GM19438 (cell line): Measurements from ENCODE around the gene FIGNL2.

ENCODE experiments used
- ATAC-seq: cut with Tn5 transposase; IDR thresholded peaks from one replicate; pipeline ENCODE4 v1.9.1; 2021; ENCODE audit warnings: low read depth; ENCODE audit not compliant: unreplicated experiment

The FIGNL2 gene

DNA sequence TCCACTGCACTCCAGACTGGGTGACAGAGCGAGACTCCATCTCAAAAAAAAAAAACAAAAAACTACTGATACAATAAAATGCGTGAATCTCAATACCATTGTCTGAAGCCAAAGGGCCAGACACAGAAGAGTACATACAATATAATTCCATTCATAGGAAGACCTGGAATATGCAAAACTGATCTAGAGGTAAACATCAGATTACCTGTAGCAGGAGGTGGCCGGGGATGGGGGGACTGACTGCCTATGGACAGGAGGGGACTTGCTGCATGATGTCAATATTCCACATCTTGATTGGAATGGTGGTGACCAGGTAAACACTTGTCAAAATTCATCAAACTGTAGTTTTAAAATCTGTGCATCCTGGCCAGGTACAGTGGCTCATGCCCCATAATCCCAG is 12.5 kb upstream of the FIGNL2 start:
- ATAC-seq = no peak

DNA sequence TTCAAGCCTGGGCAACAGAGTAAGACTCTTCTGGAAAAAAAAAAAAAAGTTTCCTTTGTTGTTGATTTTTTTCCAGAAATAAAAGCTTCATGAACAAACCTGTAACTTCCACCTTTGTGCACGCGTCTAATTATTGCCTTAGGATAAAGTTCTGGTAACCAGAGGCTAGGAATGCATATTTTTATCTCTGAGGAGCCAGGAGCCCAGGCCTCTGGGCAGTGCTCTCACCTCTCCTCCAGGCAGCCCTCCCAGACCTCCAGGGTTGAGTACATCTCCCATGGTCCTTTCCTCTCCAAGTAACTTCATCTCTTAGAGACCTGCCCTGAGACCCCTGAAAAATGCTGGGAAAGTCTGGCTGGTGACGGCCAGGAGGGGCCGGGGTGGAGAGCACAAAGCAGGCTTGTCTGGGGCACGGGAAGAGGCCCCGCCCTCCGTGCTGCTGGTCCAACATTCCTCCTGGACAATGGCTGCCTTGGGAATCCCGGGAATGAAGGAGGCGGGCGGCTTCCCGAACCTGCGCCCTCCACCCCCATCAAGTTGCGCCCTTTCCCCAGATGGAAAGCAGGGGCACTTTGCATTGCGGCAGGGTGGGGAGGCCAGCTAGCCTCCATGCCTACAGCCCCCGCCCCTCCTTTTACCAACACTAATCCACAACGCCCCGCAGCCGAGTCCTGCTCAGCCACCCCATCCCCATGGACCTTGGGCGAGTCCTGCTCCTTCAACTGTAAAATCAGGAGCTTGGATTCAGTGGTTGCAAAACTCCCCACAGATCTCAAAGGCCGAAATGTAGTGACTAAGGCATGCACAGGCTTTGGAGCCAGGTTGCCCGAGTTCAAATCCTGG is 7.3 kb upstream of the FIGNL2 start:
- no peak for ATAC-seq

DNA sequence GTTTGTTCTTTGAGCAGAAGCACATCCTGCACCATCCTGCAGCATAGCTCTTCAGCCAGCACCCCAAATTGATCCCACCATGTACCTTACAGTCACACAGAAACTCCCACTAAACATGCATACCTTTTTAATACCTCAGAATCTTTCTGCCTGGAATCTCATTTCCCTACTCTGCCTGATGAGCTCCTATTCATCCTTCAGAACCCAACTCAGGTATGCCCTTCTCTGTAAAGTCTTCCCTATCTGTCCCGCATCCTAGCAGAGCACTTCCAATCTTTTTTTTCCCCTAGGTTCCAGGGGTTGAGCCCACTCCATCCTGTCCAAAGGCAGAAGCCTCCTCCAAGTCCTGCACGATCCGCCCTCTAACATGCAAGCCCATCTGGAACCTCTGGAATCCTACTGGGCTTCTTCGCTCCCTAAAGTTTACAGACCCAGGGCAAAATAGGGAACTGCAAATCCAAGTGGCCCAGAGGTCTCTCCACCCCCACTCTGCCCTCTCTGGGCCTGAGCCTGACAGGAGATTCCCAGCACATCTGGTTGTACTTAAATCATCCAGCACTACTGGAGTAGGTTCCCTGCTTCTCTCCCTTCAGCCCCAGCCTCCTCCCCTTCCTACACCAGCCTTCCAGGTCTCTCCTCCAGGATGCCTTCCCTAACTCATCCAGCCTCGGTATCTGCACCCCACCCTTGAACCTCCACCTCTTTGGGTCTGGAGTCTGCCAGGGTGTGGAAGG is 4.1 kb upstream of the FIGNL2 start:
- ATAC-seq = no peak

DNA sequence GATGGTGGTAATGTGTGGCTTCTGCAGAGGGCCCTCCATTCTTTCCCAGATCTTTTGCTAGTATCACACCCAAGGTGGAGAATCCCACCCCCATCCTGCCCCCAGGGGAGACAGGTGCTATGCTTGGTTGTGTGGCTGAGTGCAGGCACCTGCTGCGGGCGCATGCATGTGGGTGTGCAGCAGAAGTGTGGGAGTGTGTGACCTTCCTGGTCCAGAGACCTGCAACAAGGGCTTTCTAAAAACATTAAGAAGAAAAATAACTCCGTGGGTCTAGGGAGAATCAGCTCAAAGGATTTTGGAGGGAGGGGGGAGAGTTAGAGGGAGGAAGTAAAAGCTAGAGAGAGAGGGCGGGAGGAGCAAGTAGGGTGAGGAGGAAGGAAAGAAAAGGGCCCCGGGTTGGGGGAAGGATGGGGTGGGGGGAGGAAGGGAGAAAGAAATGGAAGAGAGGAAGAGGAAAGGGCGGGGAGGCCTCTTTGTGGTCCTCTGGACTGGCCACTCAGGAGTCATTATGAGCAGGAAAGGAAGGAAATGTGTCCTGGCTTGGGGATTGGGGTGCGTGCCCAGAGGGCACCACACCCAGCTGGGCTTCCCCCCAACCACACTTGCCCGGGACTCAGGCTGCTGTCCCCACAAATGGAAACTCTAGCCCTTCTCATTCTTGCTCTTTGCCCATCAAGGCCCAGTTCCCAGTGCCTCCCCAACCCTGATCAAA is 3.1 kb upstream of the FIGNL2 start:
- ATAC-seq = no peak

GRCh38 chr12:51850965-51851299 is 2.4 kb upstream of the FIGNL2 start:
- ATAC-seq = no peak

GRCh38 chr12:51850081-51850964 is 1.8 kb upstream of the FIGNL2 start:
- no peak for ATAC-seq

DNA sequence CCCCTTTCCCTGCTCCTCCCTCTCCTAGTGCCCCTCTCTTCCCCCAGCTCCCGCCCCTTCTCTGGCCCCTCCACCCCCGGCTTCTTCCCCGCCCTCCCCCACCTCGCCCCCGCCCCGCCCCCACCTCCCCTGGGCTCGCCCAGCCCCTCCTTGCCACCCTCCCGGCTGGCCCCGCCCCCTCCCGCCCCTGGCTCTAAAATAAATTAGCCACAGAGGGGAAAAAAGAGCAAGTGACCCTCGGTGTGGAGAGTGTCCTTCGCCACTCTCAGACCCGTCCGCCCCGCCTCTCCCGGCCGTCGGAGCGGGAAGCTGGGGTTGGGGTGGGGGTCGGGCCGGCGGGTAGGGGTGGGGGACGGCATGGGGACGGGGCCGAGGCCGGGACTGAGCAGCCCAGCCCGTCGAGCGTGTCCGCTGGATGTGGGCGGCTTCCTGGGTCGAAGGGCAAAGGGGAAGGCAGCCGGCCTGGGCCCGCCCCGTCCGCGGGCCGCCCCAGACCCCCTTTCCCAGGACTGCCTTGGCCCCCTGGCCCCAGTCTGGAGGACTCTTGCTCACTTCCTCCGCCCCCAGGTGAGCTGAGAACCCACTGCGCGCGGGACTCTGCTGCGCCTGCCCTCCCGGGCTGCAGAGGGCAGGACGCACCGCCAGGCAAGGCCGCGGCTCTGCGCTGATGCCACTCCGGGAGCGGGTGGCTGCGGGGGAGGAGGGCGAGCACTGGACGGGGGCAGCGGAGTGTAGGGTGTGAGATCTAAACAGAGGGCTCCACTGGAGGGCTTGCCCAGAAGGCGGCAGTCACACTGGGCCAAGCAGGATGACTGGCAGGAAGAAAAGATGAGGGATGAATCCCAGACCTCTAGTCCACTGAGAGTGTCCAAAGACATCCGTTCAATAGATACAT is 570 bp upstream of the FIGNL2 start:
- ATAC-seq = no peak

- ATAC-seq = no peak
These were observed 734 bp downstream of the FIGNL2 start for GRCh38 chr12:51847643-51848325.

- no peak for ATAC-seq
These were observed 1.4 kb downstream of the FIGNL2 start for GRCh38 chr12:51846911-51847642.

GRCh38 chr12:51846271-51846691 is 2.2 kb downstream of the FIGNL2 start:
- no peak for ATAC-seq

- ATAC-seq = no peak
These were observed 3.0 kb downstream of the FIGNL2 start for GRCh38 chr12:51845482-51845881.

DNA sequence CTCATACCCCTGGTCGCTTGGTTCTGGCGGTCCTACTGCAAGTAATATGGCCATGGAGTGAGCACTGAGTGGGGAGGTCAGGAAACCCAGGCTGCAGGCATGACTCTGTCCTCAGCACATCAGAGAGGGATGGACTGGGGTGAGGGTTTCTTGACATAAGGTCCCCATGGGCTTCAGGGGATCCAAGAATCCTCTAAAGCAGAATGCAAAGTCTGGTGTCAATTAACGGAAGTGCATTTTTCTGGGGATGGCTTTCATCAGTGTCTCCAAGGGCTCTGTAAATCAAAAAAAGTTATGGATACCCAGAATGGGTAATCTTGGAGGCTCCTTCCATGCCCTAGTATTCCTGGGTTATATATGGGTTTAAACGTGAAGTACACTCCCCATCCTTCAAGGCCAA is 3.7 kb downstream of the FIGNL2 start:
- ATAC-seq = no peak

GRCh38 chr12:51841727-51842126 is 6.8 kb downstream of the FIGNL2 start:
- ATAC-seq = no peak

GRCh38 chr12:51840966-51841365 is 7.6 kb downstream of the FIGNL2 start:
- ATAC-seq = no peak

DNA sequence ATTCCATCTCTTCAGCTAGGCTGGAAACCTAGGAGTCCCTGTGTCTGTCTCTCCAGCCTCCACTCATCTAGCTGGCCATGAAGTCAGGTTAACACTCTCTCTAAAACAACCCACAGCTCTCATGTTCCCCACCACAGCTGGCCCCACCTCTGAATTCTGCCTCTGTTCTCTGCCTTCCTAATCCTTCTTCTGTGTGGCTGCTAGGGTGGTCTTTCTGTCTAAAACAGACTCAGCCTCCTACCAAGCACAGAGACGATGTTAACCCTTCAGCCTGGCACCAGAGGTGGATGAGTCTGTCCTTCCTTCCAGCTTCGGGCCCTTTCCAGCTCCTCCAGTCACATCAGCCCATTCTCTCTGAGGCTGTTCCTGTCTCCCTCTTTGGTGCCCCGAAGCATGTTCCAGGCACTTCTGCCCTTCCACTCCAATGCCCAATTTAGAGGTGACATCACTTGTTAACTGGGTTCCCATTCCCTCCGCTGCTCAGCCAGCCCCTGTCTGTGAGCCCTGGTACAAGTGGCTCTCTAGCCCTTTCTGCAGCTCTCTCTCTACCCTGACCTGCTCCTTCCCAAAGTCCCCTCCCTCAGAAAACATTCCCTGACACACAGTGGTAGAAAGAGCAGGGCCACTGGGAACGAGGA is 9.1 kb downstream of the FIGNL2 start:
- ATAC-seq = no peak

DNA sequence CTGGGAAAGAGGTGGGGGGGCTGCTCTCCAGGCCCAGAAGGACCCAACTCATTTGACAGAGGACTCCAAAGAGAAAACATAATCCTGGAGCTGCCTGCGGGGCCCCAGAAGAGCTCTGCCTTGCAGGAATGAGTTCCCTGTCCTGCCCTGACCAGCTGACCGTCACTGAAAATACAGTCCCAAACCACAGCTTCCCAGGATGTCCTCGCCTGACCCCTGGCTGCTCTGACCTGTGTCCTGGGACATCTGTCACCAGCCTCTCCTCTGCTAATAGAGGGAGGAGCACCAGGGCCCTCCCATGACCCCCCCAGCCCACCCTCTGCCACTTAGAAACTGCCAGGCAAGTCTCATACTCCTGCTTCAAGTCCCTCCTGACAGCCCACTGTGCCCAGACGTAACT is 9.8 kb downstream of the FIGNL2 start:
- no peak for ATAC-seq

- ATAC-seq = no peak
These were observed 10.5 kb downstream of the FIGNL2 start for GRCh38 chr12:51838036-51838435.

DNA sequence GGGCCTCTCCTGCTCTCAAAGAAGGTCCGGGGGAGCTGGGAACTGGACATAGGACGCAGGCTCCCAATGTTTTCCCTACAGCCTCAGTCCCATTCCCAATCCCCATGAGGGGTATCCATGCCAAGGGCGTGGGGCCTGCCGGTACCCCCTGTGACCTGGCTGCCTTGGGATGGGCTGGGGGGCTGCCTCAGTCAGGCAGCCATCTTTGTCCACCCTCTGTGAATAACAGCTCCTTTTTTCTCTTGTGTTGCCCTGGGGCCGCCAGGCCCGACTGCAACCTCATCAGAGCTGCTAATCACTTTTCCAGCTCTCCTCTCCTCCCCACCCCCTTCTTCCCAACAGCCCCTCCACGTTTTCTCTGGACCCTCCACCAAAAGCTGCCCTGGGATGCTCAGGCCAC is 11.2 kb downstream of the FIGNL2 start:
- ATAC-seq = no peak
